Hepatocyte (in vitro differentiated cells): ENCODE measurements around the gene PHF14.

Experiments
- EZH2 ChIP-seq: fragments of 200-600 bp; sonication (generic); IDR thresholded peaks from 2 replicates; pipeline ENCODE4 v1.6.1; 2016; ENCODE audit warnings: antibody characterized with exemption, mild to moderate bottlenecking, borderline replicate concordance
- EZH2phosphoT487 ChIP-seq: fragments of 200-600 bp; sonication (generic); IDR thresholded peaks from one replicate; pipeline ENCODE4 v1.6.1; 2018; ENCODE audit warnings: antibody characterized with exemption, mild to moderate bottlenecking, low read depth, moderate library complexity; ENCODE audit not compliant: unreplicated experiment, severe bottlenecking
- TF ChIP-seq, protein P1 (sequence below): fragments of 200-600 bp; sonication (generic); IDR thresholded peaks from 2 replicates; pipeline ENCODE4 v1.5.1; 2016; ENCODE audit warnings: antibody characterized with exemption, mild to moderate bottlenecking; ENCODE audit not compliant: poor library complexity

DNA sequence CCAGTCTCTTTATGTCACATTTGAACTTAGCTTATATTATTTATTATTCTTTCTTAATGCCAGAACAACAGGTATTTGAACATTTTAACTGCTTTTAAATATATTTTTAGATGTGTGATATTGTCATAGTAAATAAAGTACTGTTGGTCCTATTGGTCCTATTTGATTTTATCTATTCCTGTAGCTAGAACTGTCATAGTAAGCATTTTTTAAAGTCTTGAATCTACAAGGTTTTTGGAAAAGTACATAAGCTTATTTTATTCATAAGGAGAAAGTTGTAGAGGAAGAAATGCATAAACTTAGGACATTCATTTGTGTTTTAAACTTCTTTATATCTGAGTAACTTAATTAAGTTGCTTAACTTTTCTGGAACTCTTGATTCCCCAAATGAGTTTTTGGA, 136.0 kb downstream of the PHF14 start:
- TF ChIP-seq, protein P1, sequence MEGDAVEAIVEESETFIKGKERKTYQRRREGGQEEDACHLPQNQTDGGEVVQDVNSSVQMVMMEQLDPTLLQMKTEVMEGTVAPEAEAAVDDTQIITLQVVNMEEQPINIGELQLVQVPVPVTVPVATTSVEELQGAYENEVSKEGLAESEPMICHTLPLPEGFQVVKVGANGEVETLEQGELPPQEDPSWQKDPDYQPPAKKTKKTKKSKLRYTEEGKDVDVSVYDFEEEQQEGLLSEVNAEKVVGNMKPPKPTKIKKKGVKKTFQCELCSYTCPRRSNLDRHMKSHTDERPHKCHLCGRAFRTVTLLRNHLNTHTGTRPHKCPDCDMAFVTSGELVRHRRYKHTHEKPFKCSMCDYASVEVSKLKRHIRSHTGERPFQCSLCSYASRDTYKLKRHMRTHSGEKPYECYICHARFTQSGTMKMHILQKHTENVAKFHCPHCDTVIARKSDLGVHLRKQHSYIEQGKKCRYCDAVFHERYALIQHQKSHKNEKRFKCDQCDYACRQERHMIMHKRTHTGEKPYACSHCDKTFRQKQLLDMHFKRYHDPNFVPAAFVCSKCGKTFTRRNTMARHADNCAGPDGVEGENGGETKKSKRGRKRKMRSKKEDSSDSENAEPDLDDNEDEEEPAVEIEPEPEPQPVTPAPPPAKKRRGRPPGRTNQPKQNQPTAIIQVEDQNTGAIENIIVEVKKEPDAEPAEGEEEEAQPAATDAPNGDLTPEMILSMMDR = no peak
- TF ChIP-seq EZH2phosphoT487 (no peak), EZH2 (no peak)
